ENCODE measurements around the gene HS2ST1. TPM values are rescaled to one million over a fixed set of nuclear protein-coding genes. Genes with fewer than 3 reads are reported as not detected.

Gene HS2ST1
- total RNA-seq, 1 donor from 2014 or later = 56.4 TPM

GRCh38 chr1:87093286-87093685, 178.9 kb downstream of the HS2ST1 start:
- Mint-ChIP-seq H3K27me3 (ENCODE audit: low read depth) (no peaks in the 10 kb centered on the region), H3K9me3 (no peaks in the 10 kb centered on the region), H3K4me3 (no peak overlapping the region), H3K36me3 (ENCODE audit: low read depth) (peaks cover 5% of the 10 kb centered on the region), H3K4me1 (no peaks in the 10 kb centered on the region), H3K27ac (ENCODE audit: unreplicated experiment) (no peak overlapping the region)
- no peak for DNase-seq (ENCODE audit: low read depth, low spot score)
- TF ChIP-seq CTCF (conservative IDR thresholded peaks at IDR 0.05) = no peak

GRCh38 chr1:87094238-87094637, 179.8 kb downstream of the HS2ST1 start:
- no peaks in the 10 kb centered on the region for H3K27me3 Mint-ChIP-seq (ENCODE audit: low read depth)
- TF ChIP-seq CTCF (conservative IDR thresholded peaks at IDR 0.05) = no peak
- H3K27ac Mint-ChIP-seq (ENCODE audit: unreplicated experiment) = no peak overlapping the region
- H3K4me3 Mint-ChIP-seq = no peak overlapping the region
- no peaks in the 10 kb centered on the region for H3K9me3 Mint-ChIP-seq
- H3K36me3 Mint-ChIP-seq (ENCODE audit: low read depth) = peaks cover 7% of the 10 kb centered on the region
- no peak for DNase-seq (ENCODE audit: low read depth, low spot score)
- no peaks in the 10 kb centered on the region for H3K4me1 Mint-ChIP-seq

- Mint-ChIP-seq H3K9me3 (peaks cover 3% of the 10 kb centered on the region), H3K4me3 (no peak overlapping the region), H3K27ac (ENCODE audit: unreplicated experiment) (no peak overlapping the region), H3K4me1 (no peaks in the 10 kb centered on the region), H3K27me3 (ENCODE audit: low read depth) (no peaks in the 10 kb centered on the region), H3K36me3 (ENCODE audit: low read depth) (peaks cover 14% of the 10 kb centered on the region)
- no peak for DNase-seq (ENCODE audit: low read depth, low spot score)
- no peak for TF ChIP-seq CTCF (conservative IDR thresholded peaks at IDR 0.05)
These were observed 185.8 kb downstream of the HS2ST1 start for GRCh38 chr1:87100271-87100670.

GRCh38 chr1:87103074-87103473, 188.6 kb downstream of the HS2ST1 start:
- peaks cover 8% of the 10 kb centered on the region for H3K36me3 Mint-ChIP-seq (ENCODE audit: low read depth)
- no peak for TF ChIP-seq CTCF (conservative IDR thresholded peaks at IDR 0.05)
- no peaks in the 10 kb centered on the region for H3K4me1 Mint-ChIP-seq
- no peak for DNase-seq (ENCODE audit: low read depth, low spot score)
- H3K27me3 Mint-ChIP-seq (ENCODE audit: low read depth) = no peaks in the 10 kb centered on the region
- no peak overlapping the region for H3K4me3 Mint-ChIP-seq
- H3K9me3 Mint-ChIP-seq = peaks cover 3% of the 10 kb centered on the region
- H3K27ac Mint-ChIP-seq (ENCODE audit: unreplicated experiment) = no peak overlapping the region

- H3K9me3 Mint-ChIP-seq = peaks cover 3% of the 10 kb centered on the region
- H3K4me3 Mint-ChIP-seq = no peak overlapping the region
These were observed 189.7 kb downstream of the HS2ST1 start for GRCh38 chr1:87104140-87104539.

More at GRCh38 chr1:87104140-87104539, 189.7 kb downstream of the HS2ST1 start:
- Mint-ChIP-seq H3K27ac (ENCODE audit: unreplicated experiment) (no peak overlapping the region), H3K4me1 (peaks cover 5% of the 10 kb centered on the region), H3K27me3 (ENCODE audit: low read depth) (no peaks in the 10 kb centered on the region), H3K36me3 (ENCODE audit: low read depth) (peaks cover 8% of the 10 kb centered on the region)
- DNase-seq (ENCODE audit: low read depth, low spot score) = no peak
- TF ChIP-seq CTCF (conservative IDR thresholded peaks at IDR 0.05) = no peak

Data from neural crest cell (in vitro differentiated cells).